IMR-90 (cell line): ENCODE data around the gene TMEM53. TPM values are rescaled to one million over a fixed set of nuclear protein-coding genes. Genes with fewer than 3 reads are reported as not detected.

Experiments used
- ATAC-seq: fragments of 200-7000 bp; cut with Tn5 transposase; 2 replicates; pipeline ENCODE4 v1.9.1; 2020; ENCODE audit warnings: low read depth, mild to moderate bottlenecking, moderate library complexity
- BruUV-seq: library from RNA; stranded (reverse); fragments of 400-500 nt; replicated peaks from 2 replicates; lab custom pipeline; 2021; lab: Mats Ljungman, UMichigan
- CTCF ChIA-PET: fragments of 300-600 bp; formaldehyde crosslinking; extraction: SDS; loops from one replicate; lab custom pipeline; 2021; ENCODE audit warnings: antibody characterized with exemption; lab: Yijun Ruan, JAX
- POLR2A ChIA-PET: fragments of 300-600 bp; sonication (Branson Sonifier 250); formaldehyde crosslinking; loops from one replicate; lab custom pipeline; 2022; ENCODE audit warnings: antibody characterized with exemption; ENCODE audit not compliant: unreplicated experiment; lab: Charles Lee
- DNase-seq: peaks from one replicate; pipeline ENCODE4 v3.0.0; 2013
- H2AFZ ChIP-seq: replicated peaks from 2 replicates; pipeline ENCODE3; 2013; ENCODE audit warnings: low read length, mild to moderate bottlenecking; ENCODE audit not compliant: poor library complexity
- H2AK5ac ChIP-seq: 2 replicates; pipeline ENCODE4 v1.6.1; 2013; ENCODE audit warnings: low read depth, low read length, inconsistent platforms
- H2AK9ac ChIP-seq: replicated peaks from 2 replicates; pipeline ENCODE3; 2013; ENCODE audit warnings: mild to moderate bottlenecking, low read depth, low read length, moderate library complexity; ENCODE audit not compliant: poor library complexity
- H2BK120ac ChIP-seq: 2 replicates; pipeline ENCODE4 v1.6.1; 2013; ENCODE audit warnings: low read depth, low read length, inconsistent platforms
- H2BK15ac ChIP-seq: 3 replicates; pipeline ENCODE4 v1.6.1; 2013; ENCODE audit warnings: low read depth, low read length, inconsistent platforms
- H2BK20ac ChIP-seq: 2 replicates; pipeline ENCODE4 v1.6.1; 2013; ENCODE audit warnings: low read depth, mild to moderate bottlenecking, inconsistent platforms, low read length, moderate library complexity
- H2BK5ac ChIP-seq: 2 replicates; pipeline ENCODE4 v1.6.1; 2013; ENCODE audit warnings: mild to moderate bottlenecking, low read depth, low read length, inconsistent platforms; ENCODE audit not compliant: poor library complexity, severe bottlenecking
- H3K14ac ChIP-seq: replicated peaks from 2 replicates; pipeline ENCODE4 v1.6.1; 2013; ENCODE audit warnings: low read depth, low read length, inconsistent platforms
- H3K18ac ChIP-seq: 2 replicates; pipeline ENCODE4 v1.6.1; 2013; ENCODE audit warnings: low read depth, low read length, control low read depth
- H3K23ac ChIP-seq: 2 replicates; pipeline ENCODE4 v1.6.1; 2013; ENCODE audit warnings: low read depth, low read length, inconsistent platforms
- H3K27ac ChIP-seq: 2 replicates; pipeline ENCODE4 v1.5.1; 2013; ENCODE audit warnings: mild to moderate bottlenecking, control low read depth, low read length; ENCODE audit not compliant: insufficient read depth
- H3K27me3 ChIP-seq: 2 replicates; pipeline ENCODE4 v1.6.1; 2013; ENCODE audit warnings: low read length; ENCODE audit not compliant: control insufficient read depth, insufficient read depth
- H3K36me3 ChIP-seq: 2 replicates; pipeline ENCODE4 v1.6.1; 2013; ENCODE audit warnings: low read length, mixed read lengths; ENCODE audit not compliant: control insufficient read depth, insufficient read depth
- H3K4ac ChIP-seq: 2 replicates; pipeline ENCODE4 v1.6.1; 2013; ENCODE audit warnings: low read depth, low read length, inconsistent platforms
- H3K4me1 ChIP-seq: 2 replicates; pipeline ENCODE4 v1.6.1; 2013; ENCODE audit warnings: low read length, mixed read lengths; ENCODE audit not compliant: control insufficient read depth, insufficient read depth
- H3K4me2 ChIP-seq: 2 replicates; pipeline ENCODE4 v1.6.1; 2013; ENCODE audit warnings: low read depth, mild to moderate bottlenecking, control low read depth, low read length, moderate library complexity
- H3K4me3 ChIP-seq: 2 replicates; pipeline ENCODE4 v1.5.1; 2013; ENCODE audit warnings: low read depth, mild to moderate bottlenecking, control low read depth, low read length, moderate library complexity; ENCODE audit not compliant: insufficient read depth
- H3K56ac ChIP-seq: 2 replicates; pipeline ENCODE4 v1.6.1; 2013; ENCODE audit warnings: low read length, inconsistent platforms; ENCODE audit not compliant: insufficient read depth; ENCODE audit errors: extremely low read depth
- H3K79me1 ChIP-seq, 2 experiments: 2 replicates each; pipeline ENCODE4 v1.6.1; 2013; ENCODE audit warnings: low read length in 2 of 2, inconsistent platforms in 1 of 2, low read depth in 1 of 2
- H3K9ac ChIP-seq: 2 replicates; pipeline ENCODE4 v1.6.1; 2013; ENCODE audit warnings: low read depth, low read length, control low read depth
- H3K9me1 ChIP-seq: 2 replicates; pipeline ENCODE4 v1.6.1; 2013; ENCODE audit warnings: low read length, inconsistent platforms; ENCODE audit not compliant: insufficient read depth
- H3K9me3 ChIP-seq: 2 replicates; pipeline ENCODE4 v1.6.1; 2013; ENCODE audit warnings: low read length; ENCODE audit not compliant: control insufficient read depth, insufficient read depth
- H4K20me1 ChIP-seq: 2 replicates; pipeline ENCODE4 v1.6.1; 2013; ENCODE audit warnings: low read length, inconsistent platforms; ENCODE audit not compliant: insufficient read depth
- H4K5ac ChIP-seq: 2 replicates; pipeline ENCODE4 v1.6.1; 2013; ENCODE audit warnings: mild to moderate bottlenecking, low read depth, low read length, control low read depth
- H4K8ac ChIP-seq, 2 experiments: 2 replicates each; pipeline ENCODE4 v1.6.1; 2013; ENCODE audit warnings: low read depth in 2 of 2, low read length in 2 of 2, control low read depth in 1 of 2, inconsistent platforms in 1 of 2
- H4K91ac ChIP-seq: 2 replicates; pipeline ENCODE4 v1.6.1; 2013; ENCODE audit warnings: low read depth, low read length, inconsistent platforms; ENCODE audit not compliant: insufficient read depth
- CEBPB ChIP-seq: IDR thresholded peaks from 2 replicates; pipeline ENCODE4 v1.6.1; 2012; ENCODE audit warnings: low read depth, low read length, improper control_type of control experiment
- MAZ ChIP-seq: IDR thresholded peaks from 2 replicates; pipeline ENCODE4 v1.6.1; 2012; ENCODE audit warnings: low read depth, mild to moderate bottlenecking, low read length, improper control_type of control experiment, moderate library complexity, borderline replicate concordance
- NFE2L2 ChIP-seq: fragments of 150-350 bp; IDR thresholded peaks from 2 replicates; pipeline ENCODE4 v1.6.1; 2016; ENCODE audit warnings: low read depth, mild to moderate bottlenecking, low read length
- RCOR1 ChIP-seq: IDR thresholded peaks from 2 replicates; pipeline ENCODE4 v1.6.1; 2012; ENCODE audit warnings: mild to moderate bottlenecking, low read length, improper control_type of control experiment; ENCODE audit not compliant: insufficient replicate concordance
- whole genome bisulfite sequencing, 2 experiments: methylation state at CpG; one replicate each; pipeline versions ENCODE4 v1.1.5 to v1.1.7; 2013; ENCODE audit warnings: missing lambda C conversion rate in 2 of 2; ENCODE audit not compliant: insufficient read length in 1 of 2; ENCODE audit errors: extremely low coverage in 2 of 2; 5-methylcytosine and 5-hydroxymethylcytosine counted together
- dilution Hi-C: fragments of 300-500 bp; cut with HindIII; formaldehyde crosslinking; loops from one replicate; pipeline ENCODE4 v1.14.3; 2018; ENCODE audit warnings: low sequenced_read_pairs; ENCODE audit not compliant: unreplicated experiment
- in situ Hi-C: fragments of 300-500 bp; cut with MboI; formaldehyde crosslinking; loops from 3 replicates; pipeline ENCODE4 v1.14.3; 2019; ENCODE audit warnings: low sequenced_read_pairs, inconsistent platforms, mixed read lengths
- intact Hi-C: fragments of 100-400 bp; cut with micrococcal nuclease; formaldehyde crosslinking; loops from 2 replicates; pipeline ENCODE4 v1.10.0; 2022
- polyA plus RNA-seq, 3 experiments: library from polyadenylated mRNA; depleted of rRNA; stranded (reverse); fragments of >200 nt; gene quantifications; 2 replicates each; pipeline ENCODE4 v1.2.3, GENCODE V29; 2012; ENCODE audit warnings: low replicate concordance in 1 of 3
- total RNA-seq: library from RNA; depleted of rRNA; stranded (reverse); fragments of >200 nt; gene quantifications from 2 replicates; pipeline ENCODE4 v1.2.3, GENCODE V29; 2012

The TMEM53 gene
- total and polyA plus RNA-seq, 2 of the 4 experiments (the other 2 are of a cell fraction), result 2.7 to 6.3 TPM

DNA sequence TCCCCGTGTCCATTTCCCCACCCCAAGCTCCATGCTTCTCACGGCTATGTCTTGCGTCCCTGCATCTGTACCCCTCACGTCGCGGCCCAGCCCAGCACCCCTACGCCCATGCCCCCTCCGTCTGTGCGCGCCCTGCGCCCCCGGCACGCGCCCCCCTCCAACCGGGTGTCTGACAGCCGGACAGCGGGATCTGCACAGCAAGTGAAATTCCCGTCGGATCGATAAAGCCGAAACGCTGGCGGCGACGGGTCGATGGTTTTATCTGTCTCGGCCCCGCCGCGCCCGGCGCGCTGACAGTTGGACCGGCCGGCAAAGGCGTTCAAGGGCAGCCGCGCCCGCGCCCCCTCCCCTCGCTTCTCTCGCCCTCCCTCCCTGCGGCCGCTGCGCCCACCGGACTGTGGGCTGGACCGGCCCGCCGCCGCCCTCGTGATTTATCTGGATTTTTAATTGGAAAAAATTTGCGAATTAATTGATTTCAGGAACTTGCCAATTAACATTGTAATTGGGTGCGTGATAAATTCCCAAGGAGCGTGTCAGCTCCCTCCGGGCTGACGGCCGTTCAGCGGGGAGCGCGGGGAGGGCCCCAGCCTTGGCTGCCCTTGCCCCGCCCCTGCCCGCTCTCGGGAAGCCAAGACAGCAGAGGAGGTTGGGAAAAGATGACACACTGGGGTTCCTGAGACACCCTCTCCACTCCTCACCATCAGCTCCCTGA is 57.1 kb downstream of the TMEM53 start:
- no peak overlapping the region for H2BK5ac ChIP-seq
- 4% methylated on average over 20 of the region's 63 CpGs; no CpG with 5 or more reads in 1 of the 2 experiments for WGBS, 2 experiments
- in situ Hi-C loops (no loop called here), dilution Hi-C loops (no loop called here), intact Hi-C loops (no loop called here)
- TF ChIP-seq CEBPB (no peak), MAZ (peak; percentile 44), NFE2L2 (no peak), RCOR1 (no peak)
- no peak overlapping the region; the same call in 1 of the 2 replicates for H3K27ac ChIP-seq
- H3K4me1 ChIP-seq, result peaks cover 22% of the 10 kb centered on the region
- DNase-seq, result peak; percentile 34
- H2BK15ac ChIP-seq, result no peak overlapping the region
- peak overlapping the region in 1 of 2 experiments; percentile 66; a peak in 2 of 4 replicates for H4K8ac ChIP-seq
- H3K9ac ChIP-seq, result no peak overlapping the region
- peak overlapping the region; percentile 49 for H2AK9ac ChIP-seq
- no peak overlapping the region; the same call in 1 of the 2 replicates for H4K5ac ChIP-seq
- no peaks in the 10 kb centered on the region for H4K20me1 ChIP-seq
- peak overlapping the region; percentile 64 for H3K4ac ChIP-seq
- H3K27me3 ChIP-seq, result peaks cover 31% of the 10 kb centered on the region
- ATAC-seq, result peak; percentile 81
- POLR2A ChIA-PET, result no interaction called here
- H3K9me1 ChIP-seq, result peaks cover 15% of the 10 kb centered on the region; the same call in 1 of the 2 replicates
- CTCF ChIA-PET, result no interaction called here
- peak overlapping the region; percentile 46 for H2BK120ac ChIP-seq
- H3K23ac ChIP-seq, result no peak overlapping the region
- H3K4me3 ChIP-seq, result peak overlapping the region; percentile 38
- no peak overlapping the region for H4K91ac ChIP-seq
- peak overlapping the region; percentile 57; the same call in 1 of the 2 replicates for H2BK20ac ChIP-seq
- no TSS peak for BruUV-seq
- peak overlapping the region; percentile 86 for H2AFZ ChIP-seq
- no peaks in the 10 kb centered on the region for H3K9me3 ChIP-seq
- H3K14ac ChIP-seq, result no peak overlapping the region
- no peaks in the 10 kb centered on the region for H3K36me3 ChIP-seq
- H2AK5ac ChIP-seq, result 0 out of 2 replicates have a peak overlapping the region, but pooled peaks have one; percentile 77
- H3K56ac ChIP-seq, result no peak overlapping the region
- H3K4me2 ChIP-seq, result peak overlapping the region; percentile 78
- H3K18ac ChIP-seq, result no peak overlapping the region
- no peaks in the 10 kb centered on the region for H3K79me1 ChIP-seq
